ENCODE data around the gene SCN7A.

GRCh38 chr2:166536111-166536510 lies 42.1 kb upstream of the SCN7A start:
- TF ChIP-seq CTCF (IDR thresholded peaks at IDR 0.05): no peak
- TF ChIP-seq ELK1 (IDR thresholded peaks at IDR 0.05; ENCODE audit: low read depth, low read length): no peak
- TF ChIP-seq POLR2A (IDR thresholded peaks at IDR 0.05; ENCODE audit: low read length): no peak
- TF ChIP-seq ZNF302 (CRISPR knock-in tag; IDR thresholded peaks at IDR 0.05): no peak
- no peak for TF ChIP-seq RFX5 (IDR thresholded peaks at IDR 0.05)
- no peak for TF ChIP-seq KDM1A (IDR thresholded peaks at IDR 0.05; ENCODE audit: low read depth)
- TF ChIP-seq RAD21 (conservative IDR thresholded peaks at IDR 0.05 in 1 of 2, IDR thresholded peaks at IDR 0.05 in 1 of 2): no peak
- TF ChIP-seq JUNB (IDR thresholded peaks at IDR 0.05): no peak
- TF ChIP-seq HOXA7 (CRISPR knock-in tag; IDR thresholded peaks at IDR 0.05): no peak
- no peak for TF ChIP-seq HMGXB4 (CRISPR knock-in tag; IDR thresholded peaks at IDR 0.05; ENCODE audit: borderline replicate concordance)
- no peak for TF ChIP-seq USF2 (IDR thresholded peaks at IDR 0.05)

All from A549 (cell line).